KMS-11 (cell line): ENCODE data around the gene SMIM10L1.

Experiments used
- H2AFZ ChIP-seq: fragments of 200-600 bp; sonication (generic); 2 replicates; pipeline ENCODE4 v1.6.1; 2016; ENCODE audit warnings: antibody characterized with exemption, mixed run types, low read depth
- H3K27ac ChIP-seq: fragments of 200-600 bp; sonication (generic); 2 replicates; pipeline ENCODE4 v1.6.1; 2016; ENCODE audit warnings: mild to moderate bottlenecking, mixed run types
- H3K27me3 ChIP-seq: fragments of 200-600 bp; sonication (generic); 2 replicates; pipeline ENCODE4 v1.6.1; 2017; ENCODE audit warnings: mild to moderate bottlenecking, low read depth, mixed run types, moderate library complexity; ENCODE audit not compliant: insufficient read depth
- H3K36me3 ChIP-seq: fragments of 200-600 bp; sonication (generic); 2 replicates; pipeline ENCODE4 v1.6.1; 2017; ENCODE audit warnings: mild to moderate bottlenecking, mixed run types; ENCODE audit not compliant: insufficient read depth
- H3K4me1 ChIP-seq: fragments of 200-600 bp; sonication (generic); 2 replicates; pipeline ENCODE4 v1.6.1; 2016; ENCODE audit warnings: mild to moderate bottlenecking, low read depth, mixed run types; ENCODE audit not compliant: poor library complexity, severe bottlenecking
- H3K4me2 ChIP-seq: fragments of 200-600 bp; sonication (generic); 2 replicates; pipeline ENCODE4 v1.7.0; 2016; ENCODE audit warnings: mild to moderate bottlenecking, mixed run types
- H3K4me3 ChIP-seq: fragments of 200-600 bp; sonication (generic); IDR thresholded peaks from 2 replicates; pipeline ENCODE4 v1.6.1; 2017; ENCODE audit warnings: low read depth, low read length, mixed read lengths; ENCODE audit not compliant: insufficient read depth
- H3K79me2 ChIP-seq: fragments of 200-600 bp; sonication (generic); 2 replicates; pipeline ENCODE4 v1.6.1; 2016; ENCODE audit warnings: low read depth, mixed run types; ENCODE audit not compliant: insufficient read depth
- H3K9ac ChIP-seq: fragments of 200-600 bp; sonication (generic); 2 replicates; pipeline ENCODE4 v1.6.1; 2016; ENCODE audit warnings: mild to moderate bottlenecking, mixed run types
- H4K20me1 ChIP-seq: fragments of 200-600 bp; sonication (generic); 2 replicates; pipeline ENCODE4 v1.6.1; 2016; ENCODE audit warnings: mild to moderate bottlenecking, mixed run types; ENCODE audit not compliant: insufficient read depth
- CTCF ChIP-seq: fragments of 200-600 bp; sonication (generic); conservative IDR thresholded peaks from 2 replicates; pipeline ENCODE4 v1.6.1; 2017; ENCODE audit warnings: low read depth, mild to moderate bottlenecking, antibody characterized with exemption, low read length, moderate library complexity, mixed read lengths

The SMIM10L1 gene

DNA sequence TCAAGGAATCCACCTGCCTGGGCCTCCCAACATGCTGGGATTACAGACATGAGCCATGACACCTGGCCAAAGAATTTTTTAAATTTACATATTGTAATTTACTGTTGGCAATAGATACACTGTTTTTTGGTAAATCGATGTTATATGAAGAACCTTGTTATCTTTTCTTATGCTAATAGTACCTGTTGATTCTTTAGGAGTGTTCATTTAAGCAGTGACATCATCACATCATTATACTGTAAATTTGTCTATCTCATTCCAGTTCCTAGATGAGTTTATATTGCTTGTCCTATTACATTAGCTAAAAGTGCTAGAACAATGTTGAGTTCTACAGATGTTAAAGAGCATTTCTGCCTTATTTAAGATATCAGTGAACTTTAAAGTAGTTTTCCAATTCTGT lies 23.6 kb upstream of the SMIM10L1 start:
- Histone ChIP-seq H2AFZ (no peak overlapping the region), H3K79me2 (peaks cover 3% of the 10 kb centered on the region; the same call in 1 of the 2 replicates), H4K20me1 (no peaks in the 10 kb centered on the region), H3K9ac (no peak overlapping the region), H3K36me3 (no peaks in the 10 kb centered on the region), H3K4me1 (no peaks in the 10 kb centered on the region), H3K4me2 (no peak overlapping the region), H3K27me3 (no peaks in the 10 kb centered on the region), H3K27ac (no peak overlapping the region), H3K4me3 (no peak overlapping the region)
- no peak for TF ChIP-seq CTCF

GRCh38 chr12:11150832-11151231 lies 20.2 kb upstream of the SMIM10L1 start:
- Histone ChIP-seq H3K4me1 (no peaks in the 10 kb centered on the region), H3K4me3 (no peak overlapping the region), H2AFZ (no peak overlapping the region), H3K4me2 (no peak overlapping the region), H4K20me1 (no peaks in the 10 kb centered on the region), H3K36me3 (no peaks in the 10 kb centered on the region), H3K27me3 (no peaks in the 10 kb centered on the region), H3K79me2 (peaks cover 21% of the 10 kb centered on the region), H3K9ac (no peak overlapping the region), H3K27ac (no peak overlapping the region)
- no peak for TF ChIP-seq CTCF

DNA sequence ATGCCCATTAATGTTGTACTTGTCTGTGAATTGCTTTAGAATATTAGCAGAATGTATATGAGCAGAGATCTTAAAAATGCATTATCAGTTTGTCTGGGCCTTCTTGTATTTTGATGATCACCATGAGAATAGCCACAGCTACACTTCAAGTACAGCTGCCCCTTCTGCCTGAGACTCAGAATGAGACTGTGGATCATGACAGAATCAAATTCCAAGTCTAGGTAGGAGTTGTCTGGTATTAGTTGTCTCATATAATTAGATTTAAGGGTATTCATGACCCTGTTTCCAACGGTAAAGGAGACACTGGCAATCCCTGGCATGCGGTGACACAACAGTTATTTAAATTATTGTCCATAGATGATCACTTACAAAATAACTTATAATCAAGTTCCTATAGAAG lies 18.3 kb upstream of the SMIM10L1 start:
- no peak overlapping the region for H2AFZ ChIP-seq
- no peak overlapping the region for H3K9ac ChIP-seq
- H3K36me3 ChIP-seq, result no peaks in the 10 kb centered on the region
- no peak for TF ChIP-seq CTCF
- no peaks in the 10 kb centered on the region for H4K20me1 ChIP-seq
- no peak overlapping the region for H3K4me3 ChIP-seq
- no peaks in the 10 kb centered on the region for H3K27me3 ChIP-seq
- no peak overlapping the region for H3K27ac ChIP-seq
- no peaks in the 10 kb centered on the region for H3K4me1 ChIP-seq
- H3K4me2 ChIP-seq, result no peak overlapping the region
- H3K79me2 ChIP-seq, result peaks cover 33% of the 10 kb centered on the region

GRCh38 chr12:11154400-11154925 lies 16.5 kb upstream of the SMIM10L1 start:
- no peak overlapping the region for H2AFZ ChIP-seq
- no peak overlapping the region for H3K4me3 ChIP-seq
- no peaks in the 10 kb centered on the region for H3K27me3 ChIP-seq
- no peak overlapping the region for H3K4me2 ChIP-seq
- H3K27ac ChIP-seq, result no peak overlapping the region
- peaks cover 41% of the 10 kb centered on the region for H3K79me2 ChIP-seq
- H3K4me1 ChIP-seq, result no peaks in the 10 kb centered on the region
- H3K36me3 ChIP-seq, result no peaks in the 10 kb centered on the region
- no peaks in the 10 kb centered on the region for H4K20me1 ChIP-seq
- no peak for TF ChIP-seq CTCF
- H3K9ac ChIP-seq, result no peak overlapping the region
